HepG2 (cell line): ENCODE data around the gene BTD. TPM values are rescaled to one million over a fixed set of nuclear protein-coding genes. Genes with fewer than 3 reads are reported as not detected.
A peak's percentile ranks its signal among the peaks of the same experiment; 100 is the strongest.

ENCODE experiments used
- AHDC1 ChIP-seq: sonication (generic); formaldehyde crosslinking; IDR thresholded peaks from 2 replicates; pipeline ENCODE4 v1.5.1; 2020; ENCODE audit warnings: mild to moderate bottlenecking, missing genetic modification reagents, borderline replicate concordance
- DZIP1 ChIP-seq: sonication (generic); formaldehyde crosslinking; IDR thresholded peaks from 2 replicates; pipeline ENCODE4 v1.5.0; 2020; ENCODE audit warnings: mild to moderate bottlenecking, missing genetic modification reagents
- IRF2 ChIP-seq: IDR thresholded peaks from 2 replicates; pipeline ENCODE4 v1.6.1; 2018; ENCODE audit warnings: missing genetic modification reagents, missing compliant biosample characterization
- KLF15 ChIP-seq: sonication (generic); formaldehyde crosslinking; IDR thresholded peaks from 2 replicates; pipeline ENCODE4 v1.8.1; 2023; ENCODE audit warnings: borderline replicate concordance, mild to moderate bottlenecking, inconsistent platforms, missing genetic modification reagents, mixed read lengths
- SETDB1 ChIP-seq: sonication (generic); formaldehyde crosslinking; IDR thresholded peaks from 2 replicates; pipeline ENCODE4 v1.5.1; 2020; ENCODE audit warnings: missing genetic modification reagents, mild to moderate bottlenecking, borderline replicate concordance
- SYNCRIP ChIP-seq: fragments of 200-400 bp; formaldehyde crosslinking; IDR thresholded peaks from 2 replicates; pipeline ENCODE4 v1.6.1; 2018; ENCODE audit warnings: mild to moderate bottlenecking, low read depth, low read length; ENCODE audit not compliant: insufficient read depth
- TBP ChIP-seq: sonication (generic); formaldehyde crosslinking; IDR thresholded peaks from 2 replicates; pipeline ENCODE4 v1.5.0; 2020; ENCODE audit warnings: missing genetic modification reagents
- ZNF260 ChIP-seq: sonication (generic); formaldehyde crosslinking; IDR thresholded peaks from 2 replicates; pipeline ENCODE4 v1.4.0; 2020; ENCODE audit warnings: missing genetic modification reagents, low read depth, mild to moderate bottlenecking, borderline replicate concordance
- polyA plus RNA-seq, 8 experiments: library from polyadenylated mRNA; depleted of rRNA in 3 of 8; stranded (reverse) in 7 of 8; unstranded in 1 of 8; fragments of >200 nt; fragmentation: Illumina TruSeq in 4 of 8; extraction: Trizol in 4 of 8; gene quantifications; 2 replicates each; pipeline versions ENCODE4 v1.2.1 to v1.2.3, GENCODE V29; 2011 to 2016; ENCODE audit warnings: low read depth in 4 of 8, missing spikeins in 1 of 8, mixed read lengths in 1 of 8; ENCODE audit not compliant: insufficient read depth in 1 of 8
- total RNA-seq, 5 experiments: library from RNA; depleted of rRNA; stranded (reverse); fragments of >200 nt; fragmentation: Illumina TruSeq; extraction: Trizol; gene quantifications; 2 replicates each; pipeline ENCODE4 v1.2.3, GENCODE V29; 2016; ENCODE audit warnings: low read depth in 1 of 5
- TF ChIP-seq, protein P1 (sequence below): sonication (generic); formaldehyde crosslinking; IDR thresholded peaks from 2 replicates; pipeline ENCODE4 v1.4.0; 2020; ENCODE audit warnings: low read depth, mild to moderate bottlenecking, missing genetic modification reagents
- TF ChIP-seq, protein P2 (sequence below): sonication (generic); formaldehyde crosslinking; conservative IDR thresholded peaks from 2 replicates; pipeline ENCODE4 v1.8.0; 2022; ENCODE audit warnings: mild to moderate bottlenecking, moderate library complexity, missing genetic modification reagents
- TF ChIP-seq, protein P3 (sequence below): sonication (generic); formaldehyde crosslinking; IDR thresholded peaks from 2 replicates; pipeline ENCODE4 v1.4.0; 2020; ENCODE audit warnings: missing genetic modification reagents
- TF ChIP-seq, protein P4 (sequence below): sonication (generic); formaldehyde crosslinking; IDR thresholded peaks from 2 replicates; pipeline ENCODE4 v1.5.0; 2020; ENCODE audit warnings: mild to moderate bottlenecking, missing genetic modification reagents

The BTD gene
- total and polyA plus RNA-seq, 2 of the 13 experiments (the other 11 are each of a cell fraction or from before 2014, with no cell fraction given), result 15.7 to 35.5 TPM

- TF ChIP-seq ZNF260 (CRISPR knock-in tag) (no peak), DZIP1 (CRISPR knock-in tag) (no peak), TBP (no peak), KLF15 (CRISPR knock-in tag) (no peak), SYNCRIP (no peak), AHDC1 (no peak), SETDB1 (CRISPR knock-in tag) (no peak), IRF2 (CRISPR knock-in tag) (peak; percentile 33)
- TF ChIP-seq, protein P1, sequence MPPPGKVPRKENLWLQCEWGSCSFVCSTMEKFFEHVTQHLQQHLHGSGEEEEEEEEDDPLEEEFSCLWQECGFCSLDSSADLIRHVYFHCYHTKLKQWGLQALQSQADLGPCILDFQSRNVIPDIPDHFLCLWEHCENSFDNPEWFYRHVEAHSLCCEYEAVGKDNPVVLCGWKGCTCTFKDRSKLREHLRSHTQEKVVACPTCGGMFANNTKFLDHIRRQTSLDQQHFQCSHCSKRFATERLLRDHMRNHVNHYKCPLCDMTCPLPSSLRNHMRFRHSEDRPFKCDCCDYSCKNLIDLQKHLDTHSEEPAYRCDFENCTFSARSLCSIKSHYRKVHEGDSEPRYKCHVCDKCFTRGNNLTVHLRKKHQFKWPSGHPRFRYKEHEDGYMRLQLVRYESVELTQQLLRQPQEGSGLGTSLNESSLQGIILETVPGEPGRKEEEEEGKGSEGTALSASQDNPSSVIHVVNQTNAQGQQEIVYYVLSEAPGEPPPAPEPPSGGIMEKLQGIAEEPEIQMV, result no peak; the same call in 1 of the 2 replicates
- TF ChIP-seq, protein P2, sequence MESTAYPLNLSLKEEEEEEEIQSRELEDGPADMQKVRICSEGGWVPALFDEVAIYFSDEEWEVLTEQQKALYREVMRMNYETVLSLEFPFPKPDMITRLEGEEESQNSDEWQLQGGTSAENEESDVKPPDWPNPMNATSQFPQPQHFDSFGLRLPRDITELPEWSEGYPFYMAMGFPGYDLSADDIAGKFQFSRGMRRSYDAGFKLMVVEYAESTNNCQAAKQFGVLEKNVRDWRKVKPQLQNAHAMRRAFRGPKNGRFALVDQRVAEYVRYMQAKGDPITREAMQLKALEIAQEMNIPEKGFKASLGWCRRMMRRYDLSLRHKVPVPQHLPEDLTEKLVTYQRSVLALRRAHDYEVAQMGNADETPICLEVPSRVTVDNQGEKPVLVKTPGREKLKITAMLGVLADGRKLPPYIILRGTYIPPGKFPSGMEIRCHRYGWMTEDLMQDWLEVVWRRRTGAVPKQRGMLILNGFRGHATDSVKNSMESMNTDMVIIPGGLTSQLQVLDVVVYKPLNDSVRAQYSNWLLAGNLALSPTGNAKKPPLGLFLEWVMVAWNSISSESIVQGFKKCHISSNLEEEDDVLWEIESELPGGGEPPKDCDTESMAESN (CRISPR knock-in tag), result no peak; the same call in 1 of the 2 replicates
- TF ChIP-seq, protein P3, sequence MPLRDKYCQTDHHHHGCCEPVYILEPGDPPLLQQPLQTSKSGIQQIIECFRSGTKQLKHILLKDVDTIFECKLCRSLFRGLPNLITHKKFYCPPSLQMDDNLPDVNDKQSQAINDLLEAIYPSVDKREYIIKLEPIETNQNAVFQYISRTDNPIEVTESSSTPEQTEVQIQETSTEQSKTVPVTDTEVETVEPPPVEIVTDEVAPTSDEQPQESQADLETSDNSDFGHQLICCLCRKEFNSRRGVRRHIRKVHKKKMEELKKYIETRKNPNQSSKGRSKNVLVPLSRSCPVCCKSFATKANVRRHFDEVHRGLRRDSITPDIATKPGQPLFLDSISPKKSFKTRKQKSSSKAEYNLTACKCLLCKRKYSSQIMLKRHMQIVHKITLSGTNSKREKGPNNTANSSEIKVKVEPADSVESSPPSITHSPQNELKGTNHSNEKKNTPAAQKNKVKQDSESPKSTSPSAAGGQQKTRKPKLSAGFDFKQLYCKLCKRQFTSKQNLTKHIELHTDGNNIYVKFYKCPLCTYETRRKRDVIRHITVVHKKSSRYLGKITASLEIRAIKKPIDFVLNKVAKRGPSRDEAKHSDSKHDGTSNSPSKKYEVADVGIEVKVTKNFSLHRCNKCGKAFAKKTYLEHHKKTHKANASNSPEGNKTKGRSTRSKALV (CRISPR knock-in tag), result no peak
- TF ChIP-seq, protein P4, sequence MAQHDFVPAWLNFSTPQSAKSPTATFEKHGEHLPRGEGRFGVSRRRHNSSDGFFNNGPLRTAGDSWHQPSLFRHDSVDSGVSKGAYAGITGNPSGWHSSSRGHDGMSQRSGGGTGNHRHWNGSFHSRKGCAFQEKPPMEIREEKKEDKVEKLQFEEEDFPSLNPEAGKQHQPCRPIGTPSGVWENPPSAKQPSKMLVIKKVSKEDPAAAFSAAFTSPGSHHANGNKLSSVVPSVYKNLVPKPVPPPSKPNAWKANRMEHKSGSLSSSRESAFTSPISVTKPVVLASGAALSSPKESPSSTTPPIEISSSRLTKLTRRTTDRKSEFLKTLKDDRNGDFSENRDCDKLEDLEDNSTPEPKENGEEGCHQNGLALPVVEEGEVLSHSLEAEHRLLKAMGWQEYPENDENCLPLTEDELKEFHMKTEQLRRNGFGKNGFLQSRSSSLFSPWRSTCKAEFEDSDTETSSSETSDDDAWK, result no peak
These were observed at the start of gene BTD, which contains the start of gene HACL1 (continued) for GRCh38 chr3:15601399-15602145.
